Panc1 (cell line): Measurements from ENCODE around the gene RRBP1. TPM values are rescaled to one million over a fixed set of nuclear protein-coding genes. Genes with fewer than 3 reads are reported as not detected.

Experiments used
- ATAC-seq: fragments of 200-7000 bp; cut with Tn5 transposase; 2 replicates; pipeline ENCODE4 v1.9.1; 2020; ENCODE audit warnings: mild to moderate bottlenecking, moderate library complexity
- BruUV-seq: library from RNA; stranded (reverse); fragments of 400-500 nt; replicated peaks from 2 replicates; lab custom pipeline; 2021; lab: Mats Ljungman, UMichigan
- CTCF ChIA-PET: fragments of 300-600 bp; sonication (Branson Sonifier 250); formaldehyde crosslinking; loops from one replicate; lab custom pipeline; 2022; ENCODE audit warnings: antibody characterized with exemption; lab: Charles Lee
- POLR2A ChIA-PET: fragments of 300-600 bp; sonication (Branson Sonifier 250); formaldehyde crosslinking; loops from one replicate; lab custom pipeline; 2022; ENCODE audit warnings: antibody characterized with exemption; lab: Charles Lee
- DNase-seq: peaks from one replicate; pipeline ENCODE4 v3.0.0-alpha.2; 2010; ENCODE audit warnings: low read depth, low spot score
- H3K27ac ChIP-seq: 2 replicates; pipeline ENCODE4 v1.5.1; 2011; ENCODE audit warnings: mild to moderate bottlenecking, low read length, inconsistent platforms
- H3K27me3 ChIP-seq: fragments of 200-500 bp; sonication (Bioruptor generic); 2 replicates; pipeline ENCODE4 v1.6.0; 2014; ENCODE audit warnings: low read length, inconsistent platforms; ENCODE audit not compliant: control insufficient read depth, insufficient read depth
- H3K36me3 ChIP-seq: fragments of 200-500 bp; sonication (Bioruptor generic); 2 replicates; pipeline ENCODE4 v1.5.1; 2014; ENCODE audit warnings: inconsistent platforms, mild to moderate bottlenecking, low read length, moderate library complexity; ENCODE audit not compliant: control insufficient read depth, insufficient read depth
- H3K4me1 ChIP-seq: 2 replicates; pipeline ENCODE4 v1.5.1; 2011; ENCODE audit warnings: inconsistent platforms, mild to moderate bottlenecking, low read length, moderate library complexity; ENCODE audit not compliant: control insufficient read depth, insufficient read depth
- H3K4me3 ChIP-seq, 2 experiments: 2 replicates each; pipeline ENCODE4 v1.5.1; 2011 to 2012; ENCODE audit warnings: low read depth in 2 of 2, low read length in 2 of 2, mild to moderate bottlenecking in 2 of 2, inconsistent platforms in 1 of 2, moderate library complexity in 1 of 2
- H3K9me3 ChIP-seq: fragments of 200-500 bp; sonication (Bioruptor generic); 2 replicates; pipeline ENCODE4 v1.5.1; 2014; ENCODE audit warnings: low read depth, mild to moderate bottlenecking, inconsistent platforms, low read length, moderate library complexity; ENCODE audit not compliant: control insufficient read depth, insufficient read depth
- POLR2AphosphoS5 ChIP-seq: IDR thresholded peaks from 2 replicates; pipeline ENCODE4 v1.6.1; 2012; ENCODE audit warnings: mild to moderate bottlenecking, low read depth, low read length, moderate library complexity
- SIN3A ChIP-seq: IDR thresholded peaks from 2 replicates; pipeline ENCODE4 v1.6.1; 2012; ENCODE audit warnings: low read depth, mild to moderate bottlenecking, low read length, moderate library complexity, borderline replicate concordance; ENCODE audit not compliant: insufficient read depth
- TCF7L2 ChIP-seq: IDR thresholded peaks from 2 replicates; pipeline ENCODE4 v1.6.1; 2011; ENCODE audit warnings: mild to moderate bottlenecking, low read depth, low read length, inconsistent platforms
- in situ Hi-C: cut with HindIII; loops from 2 replicates; pipeline ENCODE4 v1.10.0; 2016; ENCODE audit warnings: low sequenced_read_pairs, low pct_unique_long_range_greater_than_20kb
- intact Hi-C: fragments of 100-400 bp; cut with micrococcal nuclease; formaldehyde crosslinking; loops from one replicate; pipeline ENCODE4 v1.10.0; 2022; ENCODE audit not compliant: unreplicated experiment
- total RNA-seq: library from RNA; stranded (reverse); gene quantifications from one replicate; pipeline ENCODE4 v1.2.1, GENCODE V29; 2021; ENCODE audit not compliant: unreplicated experiment
- TF ChIP-seq, protein P1 (sequence below), 2 experiments: IDR thresholded peaks; 2 replicates each; pipeline ENCODE4 v1.6.1; 2011 to 2012; ENCODE audit warnings: low read depth in 2 of 2, control low read depth in 1 of 2, low read length in 1 of 2, mild to moderate bottlenecking in 1 of 2, moderate library complexity in 1 of 2; ENCODE audit not compliant: insufficient read depth in 1 of 2
- TF ChIP-seq, protein P2 (sequence below): fragments of 450-650 bp; IDR thresholded peaks from 2 replicates; pipeline ENCODE4 v1.5.1; 2017; ENCODE audit warnings: mild to moderate bottlenecking

Gene RRBP1
- total RNA-seq, 1 experiment from 2014 or later: 152 TPM

DNA sequence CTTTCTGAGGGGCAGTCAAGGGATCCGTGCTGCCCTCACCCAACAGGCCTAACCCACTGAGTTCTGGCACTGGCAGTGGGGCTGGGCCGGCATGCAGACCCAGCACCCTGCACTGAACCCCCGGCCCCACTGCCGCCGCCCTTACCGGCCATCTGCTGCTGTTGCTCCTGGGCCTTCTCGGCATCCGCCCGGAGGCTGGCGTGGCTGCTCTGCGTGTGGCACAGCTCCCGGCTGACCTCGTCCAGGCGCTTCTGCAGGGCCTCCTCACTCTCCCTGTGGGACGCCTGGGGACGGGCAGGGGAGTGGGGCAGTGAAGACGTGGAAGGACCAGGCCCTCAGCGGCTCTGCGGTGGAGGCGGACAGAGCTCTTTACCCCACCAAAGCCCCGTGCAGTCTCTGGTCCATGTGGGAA is 52.4 kb downstream of the RRBP1 start:
- Histone ChIP-seq H3K4me3 (no peak overlapping the region), H3K36me3 (no peaks in the 10 kb centered on the region; the same call in none of the 2 replicates), H3K27ac (no peak overlapping the region), H3K27me3 (no peaks in the 10 kb centered on the region), H3K4me1 (no peaks in the 10 kb centered on the region), H3K9me3 (no peaks in the 10 kb centered on the region)
- ChIA-PET POLR2A (no interaction called here), CTCF (no interaction called here)
- DNase-seq: no peak
- no TSS peak for BruUV-seq
- TF ChIP-seq, protein P1, sequence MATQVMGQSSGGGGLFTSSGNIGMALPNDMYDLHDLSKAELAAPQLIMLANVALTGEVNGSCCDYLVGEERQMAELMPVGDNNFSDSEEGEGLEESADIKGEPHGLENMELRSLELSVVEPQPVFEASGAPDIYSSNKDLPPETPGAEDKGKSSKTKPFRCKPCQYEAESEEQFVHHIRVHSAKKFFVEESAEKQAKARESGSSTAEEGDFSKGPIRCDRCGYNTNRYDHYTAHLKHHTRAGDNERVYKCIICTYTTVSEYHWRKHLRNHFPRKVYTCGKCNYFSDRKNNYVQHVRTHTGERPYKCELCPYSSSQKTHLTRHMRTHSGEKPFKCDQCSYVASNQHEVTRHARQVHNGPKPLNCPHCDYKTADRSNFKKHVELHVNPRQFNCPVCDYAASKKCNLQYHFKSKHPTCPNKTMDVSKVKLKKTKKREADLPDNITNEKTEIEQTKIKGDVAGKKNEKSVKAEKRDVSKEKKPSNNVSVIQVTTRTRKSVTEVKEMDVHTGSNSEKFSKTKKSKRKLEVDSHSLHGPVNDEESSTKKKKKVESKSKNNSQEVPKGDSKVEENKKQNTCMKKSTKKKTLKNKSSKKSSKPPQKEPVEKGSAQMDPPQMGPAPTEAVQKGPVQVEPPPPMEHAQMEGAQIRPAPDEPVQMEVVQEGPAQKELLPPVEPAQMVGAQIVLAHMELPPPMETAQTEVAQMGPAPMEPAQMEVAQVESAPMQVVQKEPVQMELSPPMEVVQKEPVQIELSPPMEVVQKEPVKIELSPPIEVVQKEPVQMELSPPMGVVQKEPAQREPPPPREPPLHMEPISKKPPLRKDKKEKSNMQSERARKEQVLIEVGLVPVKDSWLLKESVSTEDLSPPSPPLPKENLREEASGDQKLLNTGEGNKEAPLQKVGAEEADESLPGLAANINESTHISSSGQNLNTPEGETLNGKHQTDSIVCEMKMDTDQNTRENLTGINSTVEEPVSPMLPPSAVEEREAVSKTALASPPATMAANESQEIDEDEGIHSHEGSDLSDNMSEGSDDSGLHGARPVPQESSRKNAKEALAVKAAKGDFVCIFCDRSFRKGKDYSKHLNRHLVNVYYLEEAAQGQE (IDR thresholded peaks at IDR 0.05; ENCODE audit: insufficient read depth in 1 of 2, low read depth in 2 of 2, low read length in 1 of 2): no peak
- TF ChIP-seq TCF7L2 (no peak), POLR2AphosphoS5 (no peak)
- TF ChIP-seq, protein P2, sequence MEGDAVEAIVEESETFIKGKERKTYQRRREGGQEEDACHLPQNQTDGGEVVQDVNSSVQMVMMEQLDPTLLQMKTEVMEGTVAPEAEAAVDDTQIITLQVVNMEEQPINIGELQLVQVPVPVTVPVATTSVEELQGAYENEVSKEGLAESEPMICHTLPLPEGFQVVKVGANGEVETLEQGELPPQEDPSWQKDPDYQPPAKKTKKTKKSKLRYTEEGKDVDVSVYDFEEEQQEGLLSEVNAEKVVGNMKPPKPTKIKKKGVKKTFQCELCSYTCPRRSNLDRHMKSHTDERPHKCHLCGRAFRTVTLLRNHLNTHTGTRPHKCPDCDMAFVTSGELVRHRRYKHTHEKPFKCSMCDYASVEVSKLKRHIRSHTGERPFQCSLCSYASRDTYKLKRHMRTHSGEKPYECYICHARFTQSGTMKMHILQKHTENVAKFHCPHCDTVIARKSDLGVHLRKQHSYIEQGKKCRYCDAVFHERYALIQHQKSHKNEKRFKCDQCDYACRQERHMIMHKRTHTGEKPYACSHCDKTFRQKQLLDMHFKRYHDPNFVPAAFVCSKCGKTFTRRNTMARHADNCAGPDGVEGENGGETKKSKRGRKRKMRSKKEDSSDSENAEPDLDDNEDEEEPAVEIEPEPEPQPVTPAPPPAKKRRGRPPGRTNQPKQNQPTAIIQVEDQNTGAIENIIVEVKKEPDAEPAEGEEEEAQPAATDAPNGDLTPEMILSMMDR: no peak
- in situ Hi-C loops (no loop called here), intact Hi-C loops (no loop called here)
- no peak for ATAC-seq

GRCh38 chr20:17629025-17629424 is 53.0 kb downstream of the RRBP1 start:
- no TSS peak for BruUV-seq
- ChIA-PET POLR2A (no interaction called here), CTCF (no interaction called here)
- in situ Hi-C loops (no loop called here), intact Hi-C loops (no loop called here)
- Histone ChIP-seq H3K9me3 (no peaks in the 10 kb centered on the region), H3K27ac (no peak overlapping the region), H3K36me3 (no peaks in the 10 kb centered on the region; the same call in none of the 2 replicates), H3K4me3 (no peak overlapping the region), H3K4me1 (no peaks in the 10 kb centered on the region), H3K27me3 (no peaks in the 10 kb centered on the region)
- DNase-seq (no peak), ATAC-seq (no peak)
- TF ChIP-seq TCF7L2: no peak
- TF ChIP-seq, protein P1 (IDR thresholded peaks at IDR 0.05; ENCODE audit: insufficient read depth in 1 of 2, low read depth in 2 of 2, low read length in 1 of 2): no peak
- TF ChIP-seq SIN3A: no peak
